ENCODE data around the gene DHRSX. TPM values are rescaled to one million over a fixed set of nuclear protein-coding genes. Genes with fewer than 3 reads are reported as not detected.
"Not testable (repeated sequence)": the region's sequence is repeated elsewhere in the genome, so short reads cannot be mapped to it uniquely, and the experiment has no call there.

The DHRSX gene
- total RNA-seq, 1 experiment from 2014 or later: 24.7 TPM

- no peak for DNase-seq (ENCODE audit: extremely low read depth, low read depth)
These were observed 273.7 kb downstream of the DHRSX start for GRCh38 chrX:2226906-2227656.

DNA sequence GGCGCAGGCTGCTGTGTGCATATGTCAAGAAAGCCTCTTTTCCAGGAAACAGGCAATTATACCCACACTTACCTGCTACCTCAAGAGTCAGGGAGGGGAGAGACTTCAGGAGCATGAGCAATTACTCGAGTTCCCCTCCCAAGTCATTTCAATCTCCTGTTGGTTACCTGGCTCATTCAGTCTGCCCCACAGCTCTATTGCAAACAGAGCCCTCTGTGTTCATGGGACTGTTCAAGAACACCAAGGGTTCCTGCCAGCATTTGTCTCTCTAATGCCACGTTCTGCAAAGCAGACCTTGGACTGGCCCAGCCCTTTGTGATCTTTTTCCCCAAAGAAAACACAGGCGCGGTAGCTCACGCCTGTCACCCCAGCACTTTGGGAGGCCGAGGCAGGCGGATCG, 274.6 kb downstream of the DHRSX start:
- no peak for DNase-seq (ENCODE audit: extremely low read depth, low read depth)

DNA sequence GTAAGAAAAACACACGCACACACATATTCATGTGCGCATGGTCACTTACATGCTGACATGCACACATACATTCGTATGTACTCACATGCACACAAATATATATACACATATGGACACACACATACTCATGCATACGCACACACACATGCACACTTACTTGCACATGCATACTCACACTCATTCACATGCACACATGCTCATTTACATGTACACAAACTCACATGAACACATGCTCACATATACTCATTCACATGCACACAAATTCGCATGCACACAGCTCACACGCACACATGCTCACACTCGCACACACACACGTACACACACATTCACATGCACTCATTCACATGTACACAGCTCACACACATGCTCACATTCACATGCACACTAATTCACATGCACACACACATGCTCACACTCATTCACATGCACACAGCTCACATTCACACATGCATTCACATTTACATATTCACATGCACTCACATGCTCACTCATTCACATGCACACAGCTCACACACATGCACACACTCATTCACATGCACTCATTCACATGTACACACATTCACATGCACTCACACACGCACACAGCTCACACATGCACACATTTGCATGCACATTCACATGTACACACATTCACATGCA, 276.1 kb downstream of the DHRSX start:
- no peak for DNase-seq (ENCODE audit: extremely low read depth, low read depth)

GRCh38 chrX:2224161-2224560, 276.6 kb downstream of the DHRSX start:
- DNase-seq (ENCODE audit: extremely low read depth, low read depth): no peak

- DNase-seq (ENCODE audit: extremely low read depth, low read depth): no peak
These were observed 279.8 kb downstream of the DHRSX start for GRCh38 chrX:2220829-2221567.

- no peak for DNase-seq (ENCODE audit: extremely low read depth, low read depth)
These were observed 280.5 kb downstream of the DHRSX start for GRCh38 chrX:2220296-2220695.

GRCh38 chrX:2214138-2214823, 286.5 kb downstream of the DHRSX start:
- DNase-seq (ENCODE audit: extremely low read depth, low read depth): not testable (repeated sequence)

DNA sequence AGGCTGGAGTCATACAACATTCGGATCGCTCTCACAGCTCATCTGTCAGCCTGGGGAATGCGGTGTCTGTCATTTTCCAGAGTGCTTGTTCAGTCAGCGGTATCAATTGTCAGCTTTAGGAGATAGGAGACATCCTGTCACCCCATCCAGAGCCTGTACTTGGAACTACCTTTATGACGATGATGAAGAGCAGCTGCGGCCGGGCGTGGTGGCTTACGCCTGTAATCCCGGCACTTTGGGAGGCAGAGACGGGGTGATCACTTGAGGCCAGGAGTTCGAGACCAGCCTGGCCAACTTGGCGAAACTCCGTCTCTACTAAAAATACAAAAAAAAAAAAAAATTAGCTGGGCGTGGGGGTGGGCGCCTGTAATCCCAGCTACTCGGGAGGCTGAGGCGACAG, 289.1 kb downstream of the DHRSX start:
- DNase-seq (ENCODE audit: extremely low read depth, low read depth): not testable (repeated sequence)

GRCh38 chrX:2193273-2193592, 307.5 kb downstream of the DHRSX start:
- DNase-seq (ENCODE audit: extremely low read depth, low read depth): no peak

DNA sequence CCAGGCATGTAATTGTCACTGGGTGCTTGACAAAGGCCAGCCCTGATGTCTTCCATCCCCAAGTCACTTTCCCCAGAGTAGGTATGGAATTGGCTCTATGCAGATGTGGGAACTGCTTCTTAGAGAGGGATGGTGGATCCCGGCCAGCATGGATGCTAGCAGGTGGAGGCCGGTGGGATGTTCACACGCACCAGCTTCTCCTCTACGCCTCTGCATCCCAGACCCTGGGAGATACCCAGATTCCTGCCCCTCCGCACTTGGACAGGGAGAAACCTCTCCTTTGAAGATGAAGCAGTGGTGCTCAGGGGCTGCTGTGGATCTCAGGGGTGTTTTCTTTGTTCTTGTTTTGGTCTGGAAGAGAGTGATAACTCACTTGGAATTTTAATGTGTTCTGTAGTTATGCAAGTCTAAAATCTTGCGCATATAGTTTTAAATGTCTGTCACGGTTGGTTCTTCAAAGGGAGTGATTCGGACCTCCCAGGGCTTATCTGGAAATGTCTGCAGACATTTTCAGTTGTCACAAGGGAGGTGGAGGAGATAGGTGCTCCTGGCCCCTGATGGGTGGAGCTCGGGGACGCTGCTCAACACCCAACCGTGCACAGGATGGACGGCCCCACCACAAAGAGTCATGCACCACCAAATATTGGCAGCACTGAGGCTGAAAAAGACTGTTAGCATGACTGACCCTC, 308.0 kb downstream of the DHRSX start:
- no peak for DNase-seq (ENCODE audit: extremely low read depth, low read depth)

- DNase-seq (ENCODE audit: extremely low read depth, low read depth): no peak
These were observed 311.9 kb downstream of the DHRSX start for GRCh38 chrX:2188840-2189239.

GRCh38 chrX:2188330-2188792, 312.4 kb downstream of the DHRSX start:
- DNase-seq (ENCODE audit: extremely low read depth, low read depth): peak; percentile 74

- DNase-seq (ENCODE audit: extremely low read depth, low read depth): no peak
These were observed 313.2 kb downstream of the DHRSX start for GRCh38 chrX:2187352-2188115.

DNA sequence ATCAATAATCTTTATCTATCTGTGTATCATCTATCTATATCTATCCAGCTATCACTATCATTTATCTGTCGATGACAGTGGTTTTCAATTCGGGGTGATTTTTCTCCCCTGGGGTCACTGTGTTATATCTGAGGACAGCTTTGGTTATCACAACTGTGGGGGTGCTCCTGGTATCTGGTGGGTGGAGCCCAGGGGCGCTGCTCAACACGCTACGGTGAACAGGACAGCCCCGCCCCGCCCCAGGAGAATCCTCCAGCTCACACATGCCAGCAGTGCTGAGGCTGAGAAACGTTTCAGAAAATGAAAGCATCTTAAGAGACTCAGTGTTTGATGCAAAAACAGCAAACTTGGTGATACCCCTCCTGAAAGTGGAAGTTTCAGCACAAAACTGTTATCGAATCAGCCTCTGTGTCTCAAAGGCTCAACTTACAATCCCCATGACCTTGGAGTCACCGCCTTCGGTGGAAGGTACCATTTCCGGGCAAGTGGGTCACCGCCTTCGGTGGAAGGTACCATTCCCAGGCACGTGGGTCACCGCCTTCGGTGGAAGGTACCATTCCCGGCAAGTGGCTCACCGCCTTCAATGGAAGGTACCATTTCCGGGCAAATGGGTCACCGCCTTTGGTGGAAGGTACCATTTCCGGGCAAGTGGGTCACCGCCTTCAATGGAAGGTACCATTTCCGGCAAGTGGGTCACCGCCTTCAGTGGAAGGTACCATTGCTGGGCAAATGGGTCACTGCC, 315.3 kb downstream of the DHRSX start:
- DNase-seq (ENCODE audit: extremely low read depth, low read depth): no peak

- no peak for DNase-seq (ENCODE audit: extremely low read depth, low read depth)
These were observed 316.7 kb downstream of the DHRSX start for GRCh38 chrX:2184089-2184488.

DNA sequence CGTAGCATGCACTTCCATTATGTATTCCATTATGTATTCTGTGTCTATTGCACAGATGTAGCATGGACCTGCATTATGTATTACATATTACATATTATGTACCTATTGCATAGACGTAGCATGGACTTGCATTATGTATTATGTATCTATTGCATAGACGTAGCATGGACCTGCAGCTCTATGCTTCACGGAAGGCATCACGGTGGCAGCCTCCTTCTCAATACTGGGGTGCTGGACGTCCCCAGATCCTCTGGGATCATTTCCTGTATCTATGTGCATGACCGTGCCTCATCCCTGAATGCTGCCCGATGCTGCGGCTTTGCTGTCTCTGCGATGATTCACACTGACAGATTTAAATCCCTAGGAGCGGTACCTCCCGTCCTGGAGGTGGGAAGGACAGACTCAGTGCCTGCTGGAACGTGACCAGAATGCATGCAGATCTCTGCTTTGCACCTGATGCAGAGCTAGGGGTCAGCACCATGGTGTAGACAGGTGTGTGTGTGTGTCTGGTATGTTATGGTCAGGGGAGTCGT, 317.5 kb downstream of the DHRSX start:
- DNase-seq (ENCODE audit: extremely low read depth, low read depth): peak; percentile 40

DNA sequence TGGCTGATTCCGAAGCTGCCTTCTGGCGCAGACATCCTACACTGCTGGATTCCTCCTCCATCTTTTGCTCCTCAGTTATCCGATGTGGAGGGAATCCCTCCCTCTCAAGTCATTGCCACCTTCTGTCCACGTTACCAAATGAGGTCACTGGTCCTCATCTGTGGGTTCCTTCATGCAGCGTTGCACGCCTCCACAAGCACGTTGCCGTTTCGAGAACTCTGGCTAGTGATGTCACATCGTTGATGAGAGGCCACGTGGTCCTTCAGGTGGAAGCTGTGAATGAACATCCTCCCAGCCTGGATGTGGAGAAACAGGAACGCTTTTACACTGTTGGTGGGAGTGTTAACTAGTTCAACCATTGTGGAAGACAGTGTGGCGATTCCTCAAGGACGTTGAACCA, 323.2 kb downstream of the DHRSX start:
- no peak for DNase-seq (ENCODE audit: extremely low read depth, low read depth)

DNA sequence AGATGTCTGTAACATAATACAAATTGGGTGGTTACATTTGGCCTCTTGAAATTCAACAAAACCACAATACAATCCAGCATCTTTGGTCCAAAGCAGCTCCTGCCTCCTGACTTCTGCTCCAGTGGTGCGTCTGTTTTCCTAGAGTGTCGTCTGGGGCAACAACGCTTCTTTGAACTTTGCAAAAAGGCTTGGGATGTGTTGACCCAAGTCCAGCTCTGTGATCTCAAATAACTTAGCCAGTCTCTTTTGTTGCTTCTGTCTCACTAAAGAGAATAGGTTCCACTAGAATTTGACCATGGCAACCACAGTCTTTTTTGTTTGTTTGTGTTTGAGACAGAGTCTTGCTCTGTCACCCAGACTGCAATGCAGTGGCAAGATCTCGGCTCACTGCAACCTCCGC, 324.0 kb downstream of the DHRSX start:
- no peak for DNase-seq (ENCODE audit: extremely low read depth, low read depth)

DNA sequence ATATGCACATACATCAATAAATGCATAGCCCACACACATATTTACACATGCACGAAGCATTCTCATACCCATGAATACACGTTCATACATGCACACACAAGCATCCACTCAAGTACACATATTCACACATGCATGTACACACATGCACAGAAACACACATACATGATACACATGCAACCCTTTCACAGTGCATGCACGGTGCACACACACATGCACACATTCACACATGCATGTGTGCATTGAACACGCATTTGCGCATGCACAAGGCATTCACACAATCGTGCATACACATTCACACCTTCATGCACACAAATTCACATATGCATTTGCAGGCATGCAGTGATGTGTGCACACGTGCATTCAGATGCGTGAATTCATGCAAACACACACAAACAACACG, 324.5 kb downstream of the DHRSX start:
- DNase-seq (ENCODE audit: extremely low read depth, low read depth): no peak

Measured in NCI-H460 (cell line).